Stimulated activated CD8-positive, alpha-beta memory T cell treated with anti-CD3 and anti-CD28 coated beads, Interleukin-7, amount 100 ng/mL, for 48 hours (primary cell): ENCODE data around the gene ITGA7.
"Not testable (repeated sequence)": the region's sequence is repeated elsewhere in the genome, so short reads cannot be mapped to it uniquely, and the experiment has no call there.

ENCODE experiments used
- DNase-seq, 2 donors: peaks; one replicate each; pipeline ENCODE4 v3.0.0-alpha.2; 2020; ENCODE audit warnings: low read depth in 1 of 2; ENCODE audit errors: extremely low read depth in 1 of 2

The ITGA7 gene

GRCh38 chr12:55654511-55655214, 53.0 kb downstream of the ITGA7 start:
- no peak for DNase-seq

GRCh38 chr12:55653031-55653430, 54.7 kb downstream of the ITGA7 start:
- no peak for DNase-seq

- no peak for DNase-seq
These were observed 55.4 kb downstream of the ITGA7 start for GRCh38 chr12:55652352-55652751.

GRCh38 chr12:55651299-55651683, 56.4 kb downstream of the ITGA7 start:
- DNase-seq = no peak

GRCh38 chr12:55650620-55651298, 56.9 kb downstream of the ITGA7 start:
- not testable (repeated sequence) for DNase-seq

GRCh38 chr12:55647027-55647426, 60.7 kb downstream of the ITGA7 start:
- no peak for DNase-seq

GRCh38 chr12:55644591-55644990, 63.1 kb downstream of the ITGA7 start:
- DNase-seq = no peak

GRCh38 chr12:55642669-55643068, 65.0 kb downstream of the ITGA7 start:
- no peak for DNase-seq

GRCh38 chr12:55642267-55642666, 65.4 kb downstream of the ITGA7 start:
- no peak for DNase-seq

- no peak for DNase-seq
These were observed 66.1 kb downstream of the ITGA7 start for GRCh38 chr12:55641595-55641994.

GRCh38 chr12:55637467-55637866, 70.2 kb downstream of the ITGA7 start:
- DNase-seq = no peak

- no peak for DNase-seq
These were observed 70.9 kb downstream of the ITGA7 start, which contains the start of gene OR10P1 for GRCh38 chr12:55636853-55637252. TSS of gene OR10P1 (plus strand) at chr12:55636892. CDS start at chr12:55636892, 0 bp downstream.

GRCh38 chr12:55636116-55636655, 71.5 kb downstream of the ITGA7 start:
- DNase-seq = no peak
